BJ (cell line): ENCODE results near the gene DAB2IP. TPM values are rescaled to one million over a fixed set of nuclear protein-coding genes. Genes with fewer than 3 reads are reported as not detected.

ENCODE experiments used
- CTCF ChIA-PET: fragments of 350-600 bp; formaldehyde crosslinking; extraction: SDS; loops from one replicate; lab custom pipeline; 2021; ENCODE audit warnings: antibody characterized with exemption, inconsistent platforms; lab: Yijun Ruan, JAX
- POLR2A ChIA-PET: fragments of 300-600 bp; sonication (Branson Sonifier 250); formaldehyde crosslinking; extraction: SDS; loops from one replicate; lab custom pipeline; 2021; ENCODE audit warnings: antibody characterized with exemption; lab: Charles Lee
- DNase-seq: peaks from one replicate; pipeline ENCODE4 v3.0.0-alpha.2; 2011; ENCODE audit warnings: low read depth
- H3K27me3 ChIP-seq: 2 replicates; pipeline ENCODE4 v1.6.0; 2011; ENCODE audit warnings: low read length; ENCODE audit not compliant: control insufficient read depth, insufficient read depth
- H3K36me3 ChIP-seq: 2 replicates; pipeline ENCODE4 v1.5.1; 2011; ENCODE audit warnings: low read length; ENCODE audit not compliant: control insufficient read depth, insufficient read depth
- H3K4me3 ChIP-seq: 2 replicates; pipeline ENCODE4 v1.5.1; 2011; ENCODE audit warnings: low read depth, mild to moderate bottlenecking, control low read depth, low read length
- CTCF ChIP-seq: IDR thresholded peaks from 2 replicates; pipeline ENCODE4 v1.5.1; 2011; ENCODE audit warnings: low read depth, mild to moderate bottlenecking, control low read depth, inconsistent platforms, low read length, moderate library complexity; ENCODE audit not compliant: insufficient read depth
- polyA plus RNA-seq: library from polyadenylated mRNA; depleted of rRNA; stranded (reverse); fragments of >200 nt; gene quantifications from 2 replicates; pipeline ENCODE4 v1.2.3, GENCODE V29; 2011

The DAB2IP gene
- polyA plus RNA-seq, 1 experiment = 38.1 TPM

- Histone ChIP-seq H3K4me3 (no peak overlapping the region), H3K36me3 (no peaks in the 10 kb centered on the region), H3K27me3 (no peaks in the 10 kb centered on the region)
- ChIA-PET POLR2A (no interaction called here), CTCF (no interaction called here)
- no peak for TF ChIP-seq CTCF
- DNase-seq = no peak
Observed at GRCh38 chr9:121823451-121824169, 172.2 kb downstream of the DAB2IP start.

- CTCF ChIA-PET = interaction anchor here (0.7 kb wide), 1 partner anchor 12 kb away, joined by 3 read pairs; no protein-coding TSS in a partner anchor
Observed at GRCh38 chr9:121824651-121825030, 173.2 kb downstream of the DAB2IP start.

DNA sequence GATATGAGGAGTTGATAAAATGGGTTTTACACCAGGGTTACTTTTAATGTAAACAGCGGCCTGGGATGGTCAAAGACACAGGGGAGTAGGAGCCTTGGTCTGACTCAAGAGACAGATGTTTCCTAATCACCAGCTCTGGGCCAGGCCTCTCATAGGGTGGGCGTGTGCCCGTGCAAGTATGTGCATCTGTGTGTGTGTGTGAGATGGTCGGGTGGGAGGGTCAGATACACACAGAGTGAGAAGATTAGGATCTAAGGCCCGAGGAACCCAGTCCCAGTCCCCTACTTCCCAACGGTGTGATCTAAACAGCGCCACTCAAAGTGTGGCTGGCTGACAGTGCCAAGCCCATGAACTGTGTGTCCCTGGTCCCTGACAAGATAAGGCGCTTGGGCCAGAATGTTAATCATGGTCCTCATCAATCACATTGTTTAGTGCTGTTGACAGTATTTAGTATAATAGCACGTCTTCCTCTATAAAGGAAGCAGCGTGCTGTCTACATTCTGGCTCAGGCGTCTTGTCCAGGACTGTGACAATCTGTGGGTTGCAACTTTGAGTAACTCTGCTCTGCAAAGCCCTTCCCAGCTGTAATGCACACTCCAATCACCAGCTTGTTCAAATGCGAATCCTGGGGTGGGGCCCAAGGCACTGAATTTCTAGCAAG is 173.7 kb downstream of the DAB2IP start:
- no peak for TF ChIP-seq CTCF
- CTCF ChIA-PET = interaction anchor here (0.7 kb wide), 1 partner anchor 12 kb away, joined by 3 read pairs; no protein-coding TSS in a partner anchor
- POLR2A ChIA-PET = no interaction called here
- no peak overlapping the region for H3K4me3 ChIP-seq
- no peak for DNase-seq
- no peaks in the 10 kb centered on the region for H3K27me3 ChIP-seq
- no peaks in the 10 kb centered on the region for H3K36me3 ChIP-seq

More at GRCh38 chr9:121824651-121825030, 173.2 kb downstream of the DAB2IP start:
- Histone ChIP-seq H3K36me3 (no peaks in the 10 kb centered on the region), H3K27me3 (no peaks in the 10 kb centered on the region), H3K4me3 (no peak overlapping the region)
- POLR2A ChIA-PET = no interaction called here
- no peak for TF ChIP-seq CTCF
- no peak for DNase-seq

DNA sequence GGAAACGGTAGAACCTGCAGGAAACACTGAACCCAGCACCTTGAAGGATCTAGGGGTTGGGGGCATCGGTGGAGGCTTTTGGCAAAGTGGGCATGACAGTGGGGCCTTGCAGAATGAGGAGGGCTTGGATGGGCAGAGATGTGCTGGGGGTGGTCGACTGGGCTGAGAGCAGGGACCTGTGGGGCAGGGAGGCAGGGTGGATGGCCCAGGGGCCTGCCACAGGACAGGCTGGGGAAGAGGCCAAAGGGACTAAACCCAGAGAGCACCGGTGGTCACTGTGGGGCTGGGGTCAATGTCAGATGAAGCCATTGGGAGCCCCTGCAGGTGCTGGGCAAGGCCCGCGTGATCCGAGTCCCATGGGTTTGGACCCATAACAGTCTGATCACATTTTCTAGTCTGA is 175.3 kb downstream of the DAB2IP start:
- TF ChIP-seq CTCF = no peak
- ChIA-PET CTCF (no interaction called here), POLR2A (no interaction called here)
- Histone ChIP-seq H3K36me3 (no peaks in the 10 kb centered on the region), H3K27me3 (no peaks in the 10 kb centered on the region), H3K4me3 (no peak overlapping the region)
- no peak for DNase-seq

DNA sequence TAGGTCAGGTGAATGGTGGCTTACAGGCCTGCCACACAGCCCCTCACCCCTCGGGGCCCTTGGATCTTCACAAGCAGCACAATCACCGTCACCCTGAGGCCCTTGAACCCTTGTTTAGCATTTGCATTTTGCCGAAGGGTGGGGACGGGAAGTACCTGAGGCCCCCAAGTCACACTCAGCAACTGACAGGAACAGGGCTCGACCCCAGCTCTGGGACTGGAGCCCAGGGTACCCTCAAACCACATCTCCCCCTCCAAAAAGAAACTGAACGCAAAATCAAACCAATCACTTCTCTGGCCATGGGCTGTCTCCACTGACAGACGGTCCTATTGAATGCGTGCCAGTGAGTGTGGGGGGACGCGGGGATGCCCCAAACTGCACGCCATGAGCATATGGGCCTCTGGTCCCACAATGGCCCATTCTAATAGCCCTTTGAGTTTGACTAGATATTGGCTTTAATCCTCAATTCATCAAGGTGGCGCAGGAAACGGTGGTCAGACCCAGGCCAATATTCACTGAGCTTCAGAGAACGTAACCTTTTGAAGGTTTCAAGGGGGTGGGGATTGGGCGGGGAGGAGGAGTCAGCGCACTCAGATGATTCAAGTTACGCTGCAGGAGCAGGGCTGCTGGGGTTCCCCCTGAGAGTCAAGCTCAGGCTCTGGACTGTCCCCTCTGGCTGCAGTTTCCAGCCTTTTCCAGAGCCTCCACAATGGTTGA is 176.0 kb downstream of the DAB2IP start:
- H3K36me3 ChIP-seq = no peaks in the 10 kb centered on the region
- no peaks in the 10 kb centered on the region for H3K27me3 ChIP-seq
- CTCF ChIA-PET = no interaction called here
- no peak for TF ChIP-seq CTCF
- DNase-seq = no peak
- POLR2A ChIA-PET = no interaction called here
- no peak overlapping the region for H3K4me3 ChIP-seq
